HG03571 (cell line): ENCODE measurements around the gene RMND5B.
"Not testable (repeated sequence)": the region's sequence is repeated elsewhere in the genome, so short reads cannot be mapped to it uniquely, and the experiment has no call there.

ENCODE experiments used
- ATAC-seq: cut with Tn5 transposase; IDR thresholded peaks from one replicate; pipeline ENCODE4 v1.9.1; 2021; ENCODE audit not compliant: unreplicated experiment

RMND5B gene

DNA sequence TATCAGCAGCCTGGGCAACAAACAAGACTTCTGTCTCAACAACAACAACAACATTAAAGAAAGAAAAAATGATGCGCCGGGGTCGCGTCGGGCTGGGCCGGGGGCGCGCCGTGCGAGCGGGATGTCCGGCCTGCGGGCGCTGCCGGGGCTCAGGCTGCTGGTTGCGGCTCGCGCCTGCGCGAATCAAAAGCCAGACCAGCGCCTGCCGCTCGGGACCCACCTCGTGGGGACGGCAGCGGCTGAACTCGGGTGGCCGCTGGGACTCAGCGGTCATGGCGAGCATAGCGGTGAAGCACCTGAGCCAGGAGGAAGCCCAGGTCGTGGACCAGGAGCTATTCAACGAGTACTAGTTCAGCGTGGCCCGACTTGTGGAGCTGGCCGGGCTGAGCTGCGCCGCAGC, 34.8 kb downstream of the RMND5B start:
- no peak for ATAC-seq

DNA sequence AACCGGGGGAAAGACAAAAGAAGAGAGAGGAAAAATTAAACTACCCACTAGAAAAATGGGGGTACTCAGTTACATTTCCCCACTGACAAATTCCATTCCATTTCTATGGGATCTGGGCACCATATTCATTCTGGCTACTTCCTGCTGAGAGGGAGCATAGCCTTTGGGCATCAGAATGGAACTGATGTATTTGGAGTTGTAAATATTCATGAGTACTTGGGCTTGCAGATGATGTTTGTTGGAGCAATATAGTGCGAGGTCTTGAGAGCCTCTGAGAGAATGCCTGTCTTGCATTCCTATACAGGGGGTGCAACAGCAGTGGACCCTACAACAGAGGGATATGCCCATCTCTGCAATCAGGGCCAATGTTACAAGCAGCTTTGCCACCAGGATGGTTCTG, 39.6 kb downstream of the RMND5B start:
- no peak for ATAC-seq

DNA sequence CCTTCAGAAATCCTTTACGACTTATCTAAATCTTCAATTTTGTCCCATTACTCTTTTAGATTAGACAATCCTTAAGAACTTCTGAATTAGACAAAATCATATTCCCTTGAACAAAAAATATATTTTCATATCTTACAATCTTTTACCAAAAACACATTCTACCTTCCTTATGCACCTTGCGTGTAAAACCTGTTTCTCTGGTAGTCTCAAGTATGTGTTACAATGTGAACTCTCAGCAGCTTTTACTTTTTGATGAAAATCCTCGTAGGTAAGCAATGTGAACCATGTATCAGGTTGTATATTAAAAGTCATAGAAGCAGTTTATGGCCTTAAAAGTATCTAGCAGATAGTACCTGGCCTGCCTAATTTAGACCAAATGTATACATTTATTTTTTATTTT, 43.6 kb downstream of the RMND5B start:
- ATAC-seq: no peak

DNA sequence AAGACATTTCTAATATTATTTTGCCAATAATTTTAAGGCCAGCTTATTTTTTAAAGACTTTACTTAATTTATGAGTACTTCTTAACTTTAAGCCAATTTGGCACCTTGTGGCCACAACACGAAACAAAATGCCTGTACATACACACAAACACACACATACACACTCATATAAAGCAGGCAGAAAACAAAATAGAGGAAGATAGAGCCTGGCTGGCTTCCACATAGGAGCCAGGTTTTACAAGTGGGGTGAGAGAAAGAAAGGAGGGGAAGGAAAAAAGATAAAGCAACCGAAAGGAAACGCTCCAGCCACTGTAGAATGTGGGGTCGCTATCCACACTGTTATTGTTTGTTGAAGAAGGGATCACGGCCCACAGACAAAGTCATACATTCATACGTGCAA, 46.0 kb downstream of the RMND5B start:
- ATAC-seq: no peak

DNA sequence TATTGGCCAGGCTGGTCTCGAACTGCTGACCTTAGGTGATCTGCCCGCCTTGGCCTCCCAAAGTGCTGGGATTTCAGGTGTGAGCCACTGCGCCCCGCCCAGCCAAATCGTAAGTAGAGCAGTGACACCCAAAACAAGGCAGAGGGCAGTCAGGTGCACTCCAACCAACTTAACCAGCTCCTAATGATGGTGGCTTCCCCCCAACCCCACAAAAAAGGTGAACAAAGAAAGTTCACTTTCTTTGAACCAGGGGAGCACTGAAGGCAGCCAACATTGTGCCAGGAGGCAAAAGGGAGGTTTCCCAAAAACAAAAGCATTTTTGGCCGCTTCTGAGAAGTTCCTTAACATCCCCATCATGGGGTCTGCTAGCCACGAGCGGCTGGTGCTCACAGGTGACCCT, 46.8 kb downstream of the RMND5B start:
- ATAC-seq: no peak

DNA sequence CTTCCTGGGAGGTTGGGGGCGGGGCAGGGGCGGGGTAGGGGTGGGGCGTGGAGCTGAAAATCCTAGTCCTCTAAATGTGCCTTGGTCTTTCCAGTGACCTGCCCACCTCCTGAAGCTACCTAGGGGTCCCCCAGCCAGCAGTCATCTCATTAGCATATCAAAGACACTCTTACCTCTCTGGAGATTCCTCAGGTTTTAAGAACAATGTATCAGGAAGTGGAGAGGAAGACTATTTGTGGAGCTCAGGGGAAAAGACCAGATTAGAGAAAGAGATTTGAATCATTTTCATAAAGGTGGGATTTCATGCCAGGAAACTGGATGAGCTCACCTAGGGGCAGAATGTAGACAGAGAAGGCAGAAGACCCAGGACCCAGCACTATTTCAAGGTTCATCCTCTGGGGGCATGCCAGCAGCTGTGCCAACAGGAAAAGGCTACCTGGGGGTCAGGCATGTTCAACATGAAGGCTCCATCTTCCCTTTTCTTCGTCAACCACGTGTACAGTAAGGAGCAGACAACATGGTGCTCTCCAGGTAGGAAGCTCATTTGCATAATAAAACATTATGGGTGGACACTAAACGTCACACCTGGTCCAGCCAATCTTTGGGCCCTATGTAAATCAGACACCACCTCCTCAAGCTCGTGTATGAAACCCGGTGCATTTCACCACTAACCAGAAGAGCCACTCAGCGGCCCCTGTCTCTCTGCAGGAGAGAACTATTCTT, 49.5 kb downstream of the RMND5B start:
- ATAC-seq: no peak

DNA sequence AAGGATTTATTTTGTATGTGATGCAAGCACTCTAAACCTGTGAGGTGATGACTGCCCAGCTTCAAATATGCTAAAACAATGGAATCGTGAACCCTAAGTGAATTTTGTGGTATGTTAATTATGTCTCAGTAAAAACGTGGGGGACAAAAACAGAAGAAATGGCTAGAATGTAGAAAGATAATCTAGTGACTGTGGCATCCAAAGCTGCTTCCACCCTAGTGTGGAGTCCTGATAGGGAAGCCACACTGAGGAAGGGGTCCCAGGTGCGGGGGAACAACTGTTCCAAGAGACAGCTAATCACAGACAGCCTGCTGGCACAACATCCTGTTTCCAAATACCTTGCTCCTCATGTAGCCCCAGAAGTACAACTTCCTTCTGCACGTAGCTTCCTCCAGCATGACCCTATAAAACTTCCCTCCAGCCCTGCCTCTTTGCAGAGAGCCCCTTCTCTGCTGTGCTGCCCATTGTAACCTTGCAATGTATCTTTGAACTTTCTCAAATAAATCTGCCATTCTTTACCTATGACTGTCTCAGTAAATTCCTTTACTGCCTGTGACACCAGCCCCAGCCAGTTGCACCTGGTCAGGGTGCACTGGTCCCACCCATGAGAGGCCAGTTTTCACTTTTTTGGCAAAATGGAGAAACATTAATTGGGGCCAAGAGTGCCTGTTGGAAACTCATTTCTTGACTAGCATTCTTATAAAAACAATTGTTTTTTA, 51.5 kb downstream of the RMND5B start:
- no peak for ATAC-seq

DNA sequence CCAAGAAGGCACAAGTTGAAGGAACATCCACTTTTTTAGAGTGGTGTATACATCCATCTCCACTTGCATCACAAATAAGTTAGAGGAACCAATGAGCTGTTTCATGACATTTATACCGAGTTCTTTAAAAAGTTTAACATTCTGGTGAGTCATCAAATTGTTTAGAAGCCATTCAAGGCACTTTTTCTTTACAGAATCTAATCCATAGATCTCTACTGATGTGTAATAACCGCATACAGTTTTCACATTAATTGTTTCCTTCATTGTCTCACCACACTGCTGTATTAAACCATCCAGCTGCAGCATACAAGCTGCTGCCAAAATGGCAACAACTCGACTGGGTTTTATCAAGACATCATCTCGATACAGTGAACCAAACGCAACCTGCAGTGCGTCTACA, 55.6 kb downstream of the RMND5B start:
- no peak for ATAC-seq

DNA sequence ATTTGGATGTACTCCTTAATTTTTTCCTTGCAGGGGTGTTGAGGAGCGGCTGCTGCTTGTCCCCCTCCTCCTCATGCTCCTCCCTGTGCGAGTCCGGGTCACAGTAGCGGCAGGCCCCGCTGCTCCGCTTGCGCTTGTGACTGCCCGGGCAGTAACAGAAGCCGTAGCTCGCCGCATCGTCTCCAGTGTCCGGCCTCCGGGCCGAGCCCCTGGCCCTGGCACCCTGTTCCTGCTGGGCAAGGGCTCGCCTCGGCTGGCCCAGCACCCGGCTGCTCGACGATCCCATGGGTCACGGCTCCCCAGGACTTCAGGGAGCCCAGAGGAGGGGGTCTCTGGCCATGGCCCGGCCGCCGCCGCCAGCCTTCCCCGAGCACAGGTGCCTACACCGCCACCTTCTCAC, 56.2 kb downstream of the RMND5B start, which contains the start of gene GMCL2:
GMCL2 (minus strand) TSS at position 358 of the 400 bp plus-strand sequence; CDS start at position 286, 72 bp downstream.
- ATAC-seq: no peak

DNA sequence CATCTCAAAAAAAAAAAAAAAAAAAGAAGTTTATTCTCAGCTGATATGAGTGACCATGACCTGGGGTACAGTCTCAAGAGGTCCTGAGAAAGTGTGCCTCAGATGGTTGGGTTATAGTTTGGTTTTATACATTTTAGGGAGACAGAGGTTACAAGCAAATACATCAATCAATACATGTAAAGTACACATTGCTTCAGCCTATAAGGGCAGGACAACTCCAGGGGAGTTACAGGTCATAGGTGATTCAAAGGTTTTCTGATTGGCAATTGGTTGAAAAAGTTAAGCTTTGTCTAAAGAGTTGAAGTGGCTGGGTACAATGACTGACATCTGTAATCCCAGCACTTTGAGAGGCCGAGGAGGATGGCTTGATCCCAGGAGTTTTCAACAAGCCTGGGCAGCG, 58.6 kb downstream of the RMND5B start:
- no peak for ATAC-seq

DNA sequence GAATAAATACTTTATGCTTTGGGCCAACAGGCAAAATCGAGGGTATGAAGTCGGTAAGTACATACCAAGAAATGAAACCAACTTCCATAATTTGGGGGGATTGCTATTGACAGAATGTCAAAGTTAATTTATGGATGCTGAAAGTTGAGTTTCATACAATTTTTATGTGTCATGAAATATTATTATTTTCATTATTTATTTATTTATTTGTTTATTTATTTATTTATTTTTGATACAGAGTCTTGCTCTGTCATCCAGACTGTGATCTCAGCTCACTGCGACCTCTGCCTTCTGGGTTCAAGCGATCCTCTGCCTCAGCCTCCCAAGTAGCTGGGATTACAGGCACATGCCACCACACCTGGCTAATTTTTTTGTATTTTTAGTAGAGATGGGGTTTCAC, 60.8 kb downstream of the RMND5B start:
- no peak for ATAC-seq

DNA sequence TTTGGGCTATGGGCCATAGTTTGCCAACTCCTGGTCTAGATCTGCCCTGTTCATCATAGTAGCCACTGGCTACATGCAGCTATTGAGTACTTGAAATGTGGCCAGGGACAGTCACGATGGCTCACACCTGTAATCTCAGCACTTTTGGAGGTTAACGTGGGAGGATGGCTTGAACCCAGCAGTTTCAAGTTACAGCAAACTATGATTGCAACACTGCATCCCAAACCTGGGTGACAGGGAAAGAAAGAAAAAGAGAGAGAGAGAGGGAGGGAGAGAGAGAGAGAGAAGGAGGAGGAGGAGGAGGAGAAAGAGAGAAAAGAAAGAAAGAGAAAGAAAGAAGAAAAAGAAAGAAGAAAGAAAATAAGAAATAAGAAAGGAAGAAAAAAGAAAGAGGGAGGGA, 61.4 kb downstream of the RMND5B start:
- ATAC-seq: no peak

DNA sequence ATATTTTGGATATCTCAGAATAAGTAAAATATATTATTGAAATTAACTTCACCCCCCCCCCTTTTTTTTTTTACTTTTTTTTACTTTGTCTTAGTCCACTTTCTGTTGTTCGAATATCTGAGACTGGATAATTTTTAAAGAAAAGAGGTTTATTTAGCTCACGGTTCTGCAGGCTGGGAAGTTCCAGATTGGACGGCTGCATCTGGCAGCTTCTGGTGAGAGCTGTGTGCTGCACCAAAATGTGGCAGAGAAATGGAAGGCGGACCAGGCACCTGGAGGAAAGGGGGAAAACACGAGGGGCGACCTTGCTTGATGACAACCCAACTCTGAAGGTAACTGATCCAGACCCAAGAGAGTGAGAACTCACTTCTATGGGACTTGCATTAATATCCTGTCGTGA, 62.0 kb downstream of the RMND5B start:
- ATAC-seq: no peak

DNA sequence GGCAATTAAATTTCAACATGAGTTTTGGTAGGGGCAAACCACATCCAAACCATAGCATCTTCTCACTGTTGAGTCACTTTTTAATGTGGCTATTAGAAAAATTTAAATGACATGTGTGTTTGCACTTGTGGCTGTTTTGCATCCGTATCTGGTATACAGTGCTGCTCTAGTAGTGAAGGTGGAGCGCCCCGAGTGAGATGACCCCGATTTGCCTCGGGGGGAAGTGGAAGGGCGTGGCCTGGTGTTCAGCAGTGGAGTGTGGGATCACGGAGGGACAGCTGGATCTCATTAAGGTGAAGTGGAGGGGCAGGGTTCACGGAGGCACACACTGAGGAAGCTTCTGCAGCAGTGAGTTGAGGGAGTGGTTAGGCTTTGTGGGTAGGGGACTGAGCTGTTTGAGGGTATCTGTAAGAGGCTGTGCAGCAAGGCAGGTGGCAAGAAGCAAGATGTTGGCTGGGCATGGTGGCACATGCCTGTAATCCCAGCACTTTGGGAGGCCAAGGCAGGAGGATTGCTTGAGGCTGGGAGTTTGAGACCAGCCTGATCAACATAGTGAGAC, 62.5 kb downstream of the RMND5B start:
- ATAC-seq: no peak

DNA sequence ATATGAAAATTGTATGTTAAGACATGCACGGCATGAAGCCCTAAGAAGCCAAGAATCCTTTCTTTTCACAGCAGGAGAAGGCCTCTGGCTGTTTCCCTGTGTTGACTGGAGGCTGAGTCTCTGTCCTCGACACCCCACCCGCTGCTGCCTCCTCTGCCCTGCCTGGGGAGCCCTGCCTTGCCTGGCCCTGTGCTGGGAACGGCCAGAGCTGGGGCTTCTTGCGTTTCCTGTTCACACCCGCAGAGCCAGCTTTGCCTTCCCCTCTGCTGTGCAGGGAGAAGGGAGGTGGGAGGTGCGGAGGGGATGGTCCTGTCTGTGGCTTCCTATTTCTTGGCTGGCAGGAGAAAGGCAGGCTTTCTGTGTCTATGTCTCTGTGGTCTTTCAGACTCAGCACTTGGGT, 63.2 kb downstream of the RMND5B start:
- no peak for ATAC-seq

DNA sequence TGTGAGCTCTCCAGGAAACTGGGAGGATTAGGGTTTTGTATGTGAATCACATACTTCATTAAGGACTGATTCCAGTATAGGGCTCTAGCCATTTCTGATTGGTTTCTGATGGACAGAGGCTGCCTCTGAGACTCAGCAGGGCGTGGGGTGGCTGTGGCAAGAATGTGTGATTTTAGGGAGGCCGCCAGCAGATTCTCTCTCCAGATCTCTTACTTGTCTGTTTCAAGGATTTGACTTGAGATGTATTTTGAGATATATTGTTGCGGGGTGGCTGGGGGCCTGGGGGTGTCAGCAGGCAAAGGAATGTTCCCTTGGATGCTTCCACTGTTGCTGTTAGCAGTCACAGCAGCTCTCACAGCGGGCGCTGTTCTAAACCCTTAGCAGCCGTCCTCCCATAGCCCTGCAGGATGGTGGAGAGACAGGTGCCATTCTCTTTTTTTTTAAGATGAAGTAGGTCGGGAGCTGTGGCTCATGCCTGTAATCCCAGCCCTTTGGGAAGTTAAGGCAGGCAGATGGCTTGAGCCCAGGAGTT, 65.5 kb downstream of the RMND5B start:
- ATAC-seq: no peak

DNA sequence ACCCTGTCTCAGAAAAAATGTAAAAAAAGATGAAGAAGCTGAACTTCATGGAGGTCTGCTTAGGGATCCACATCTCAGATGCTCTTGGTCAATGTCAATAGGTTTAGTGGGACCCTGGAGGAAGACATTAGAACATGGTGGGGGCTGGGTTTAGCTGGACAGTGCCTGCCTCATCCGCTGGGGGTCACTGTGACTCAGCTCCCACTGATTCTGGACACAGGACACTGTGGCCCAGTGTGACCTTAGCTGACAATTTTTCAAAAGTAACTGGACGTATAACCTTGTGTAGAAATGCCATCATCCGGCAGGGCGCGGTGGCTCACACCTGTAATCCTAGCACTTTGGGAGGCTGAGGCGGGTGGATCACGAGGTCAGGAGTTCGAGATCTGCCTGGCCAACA, 66.2 kb downstream of the RMND5B start:
- ATAC-seq: no peak

DNA sequence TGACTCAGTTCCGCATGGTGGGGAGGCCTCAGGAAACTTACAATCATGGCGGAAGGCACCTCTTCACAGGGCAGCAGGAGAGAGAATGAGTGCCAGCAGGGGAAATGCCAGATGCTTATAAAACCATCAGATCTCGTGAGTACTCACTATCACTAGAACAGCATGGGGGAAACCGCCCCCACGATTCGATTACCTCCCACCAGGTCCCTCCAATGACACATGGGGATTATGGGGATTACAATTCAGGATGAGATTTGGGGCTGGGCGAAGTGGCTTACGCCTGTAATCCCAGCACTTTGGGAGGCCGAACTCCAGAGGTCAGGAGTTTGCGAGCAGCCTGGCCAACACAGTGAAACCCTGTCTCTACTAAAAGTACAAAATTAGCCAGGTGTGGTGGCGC, 67.3 kb downstream of the RMND5B start:
- ATAC-seq: not testable (repeated sequence)

DNA sequence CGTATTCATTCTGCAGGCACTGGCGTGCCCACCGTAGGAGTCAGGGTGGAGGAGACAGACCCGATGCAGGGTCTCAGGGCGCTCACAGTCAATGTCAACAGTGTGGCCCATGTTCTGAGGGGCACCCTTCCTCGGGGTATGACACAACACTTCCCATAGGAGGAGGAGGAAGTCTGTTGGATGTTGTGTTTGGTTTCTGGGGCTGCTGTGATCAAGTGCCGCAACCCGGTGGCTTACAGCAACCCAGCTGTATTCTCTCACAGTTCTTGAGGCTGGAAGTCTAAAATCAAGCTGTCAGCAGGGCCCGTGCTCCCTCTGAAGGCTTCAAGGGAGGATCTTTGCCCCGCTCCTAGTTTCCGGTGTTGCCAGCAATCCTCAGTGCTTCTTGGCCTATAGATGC, 67.9 kb downstream of the RMND5B start:
- ATAC-seq: no peak

DNA sequence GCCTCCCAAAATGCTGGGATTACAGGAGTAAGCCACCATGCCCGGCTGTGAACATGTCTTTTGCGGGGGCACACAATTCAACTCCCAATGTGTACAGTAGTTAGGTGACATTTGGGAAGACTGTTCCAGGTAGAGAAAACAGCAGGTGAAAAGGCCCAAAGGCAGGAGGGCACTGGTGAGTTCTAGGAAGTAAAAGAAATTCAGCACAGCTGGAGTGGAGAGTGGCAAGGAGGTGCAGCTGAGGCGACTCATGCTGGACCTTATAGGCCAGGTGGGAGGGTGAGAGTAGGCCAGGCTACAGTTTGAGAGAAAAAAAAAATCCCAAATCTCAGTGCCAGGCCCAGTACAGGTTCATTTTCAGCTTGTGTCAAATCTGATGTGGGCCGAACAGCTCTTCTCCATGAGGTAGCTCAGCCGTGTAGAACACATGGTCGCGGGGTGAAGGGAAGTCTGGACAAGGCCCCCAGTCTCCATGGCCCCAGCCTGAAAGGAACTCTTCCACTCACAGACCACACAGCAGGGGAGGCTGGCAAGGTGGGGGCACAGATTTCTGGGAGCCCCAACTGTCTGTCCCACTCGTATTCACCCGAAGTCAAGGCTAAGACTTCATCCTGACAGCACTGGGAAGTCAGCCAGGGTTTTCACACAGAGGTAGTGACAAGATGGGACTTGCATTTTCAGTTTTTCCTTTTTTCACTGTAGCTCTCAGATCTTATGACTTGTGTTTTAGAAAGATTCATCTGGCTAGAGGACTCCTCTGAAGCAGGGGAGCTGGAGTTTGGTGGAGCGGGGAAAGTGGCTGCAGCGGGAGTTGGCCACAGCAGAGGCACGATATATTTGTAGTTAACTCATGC, 69.0 kb downstream of the RMND5B start:
- ATAC-seq: no peak
